ENCODE data around the gene HCST.

- TF ChIP-seq CTCF (IDR thresholded peaks at IDR 0.05) (no peak), POLR2A (IDR thresholded peaks at IDR 0.05) (no peak), POLR2AphosphoS5 (IDR thresholded peaks at IDR 0.05) (no peak)
Observed at GRCh38 chr19:35902870-35903475, 644 bp downstream of the HCST start.
